Endothelial cell of umbilical vein (primary cell): ENCODE measurements around the gene BCS1L. TPM values are rescaled to one million over a fixed set of nuclear protein-coding genes. Genes with fewer than 3 reads are reported as not detected.

Experiments used
- BruUV-seq: library from RNA; stranded (reverse); fragments of 400-500 nt; replicated peaks from 2 replicates; lab custom pipeline; 2021; lab: Mats Ljungman, UMichigan
- CTCF ChIA-PET: fragments of 300-600, 350-600 bp; sonication (Branson Sonifier 250); formaldehyde crosslinking; loops from one replicate; lab custom pipeline; 2021; ENCODE audit warnings: antibody characterized with exemption, inconsistent platforms; lab: Charles Lee
- POLR2A ChIA-PET: fragments of 300-600, 350-600 bp; sonication (Branson Sonifier 250); formaldehyde crosslinking; loops from one replicate; lab custom pipeline; 2021; ENCODE audit warnings: antibody characterized with exemption, inconsistent platforms; lab: Charles Lee
- DNase-seq: peaks from one replicate; pipeline ENCODE4 v3.0.0-alpha.2; 2011; ENCODE audit warnings: low read depth, low spot score
- FAIRE-seq: peaks from 2 replicates; lab custom pipeline; 2011; peaks lifted over from hg19 to GRCh38; lab: Jason Lieb, UNC
- H2AFZ ChIP-seq: 2 replicates; pipeline ENCODE4 v1.6.0; 2012; ENCODE audit warnings: low read depth, low read length, control low read depth, inconsistent platforms
- H3K27ac ChIP-seq: 2 replicates; pipeline ENCODE4 v1.5.1; 2011; ENCODE audit warnings: low read depth, mild to moderate bottlenecking, control low read depth, low read length, moderate library complexity; ENCODE audit not compliant: insufficient read depth
- H3K27me3 ChIP-seq, 2 experiments: 2 replicates each; pipeline versions ENCODE4 v1.6.0 to v1.6.1; 2011; ENCODE audit warnings: low read length in 2 of 2, mixed read lengths in 1 of 2; ENCODE audit not compliant: control insufficient read depth in 2 of 2, insufficient read depth in 2 of 2
- H3K36me3 ChIP-seq, 2 experiments: 2 replicates in 1 of 2; 3 replicates in 1 of 2; pipeline ENCODE4 v1.5.1; 2011; ENCODE audit warnings: low read length in 2 of 2, mild to moderate bottlenecking in 1 of 2, moderate library complexity in 1 of 2; ENCODE audit not compliant: control insufficient read depth in 2 of 2, insufficient read depth in 2 of 2; ENCODE audit errors: extremely low read depth in 1 of 2
- H3K4me1 ChIP-seq: 3 replicates; pipeline ENCODE4 v1.5.1; 2011; ENCODE audit warnings: mild to moderate bottlenecking, low read length; ENCODE audit not compliant: control insufficient read depth, insufficient read depth; ENCODE audit errors: extremely low read depth
- H3K4me2 ChIP-seq: 2 replicates; pipeline ENCODE4 v1.6.1; 2011; ENCODE audit warnings: low read length, control low read depth, mixed read lengths; ENCODE audit not compliant: insufficient read depth
- H3K4me3 ChIP-seq, 3 experiments: fragments of 200-600 bp in 1 of 3; sonication (generic), shearing (Covaris generic) in 1 of 3; replicated peaks in 1 of 3; 2 replicates each; pipeline ENCODE4 v1.5.1; 2011 to 2016; ENCODE audit warnings: control low read depth in 3 of 3, low read length in 3 of 3, mild to moderate bottlenecking in 2 of 3, inconsistent platforms in 1 of 3, low read depth in 1 of 3, moderate library complexity in 1 of 3; ENCODE audit not compliant: insufficient read depth in 1 of 3
- H3K79me2 ChIP-seq: 2 replicates; pipeline ENCODE4 v1.6.0; 2012; ENCODE audit warnings: low read length, inconsistent platforms; ENCODE audit not compliant: control insufficient read depth, insufficient read depth
- H3K9ac ChIP-seq: replicated peaks from 2 replicates; pipeline ENCODE3; 2011; ENCODE audit warnings: low read length, control low read depth; ENCODE audit not compliant: insufficient read depth; ENCODE audit errors: extremely low read depth
- H3K9me1 ChIP-seq: replicated peaks from 3 replicates; pipeline ENCODE4 v1.6.0; 2011; ENCODE audit warnings: mild to moderate bottlenecking, low read length; ENCODE audit not compliant: control insufficient read depth, insufficient read depth; ENCODE audit errors: extremely low read depth
- H3K9me3 ChIP-seq: replicated peaks from 2 replicates; pipeline ENCODE4 v1.5.1; 2012; ENCODE audit warnings: low read length, inconsistent platforms; ENCODE audit not compliant: control insufficient read depth, insufficient read depth
- H4K20me1 ChIP-seq: replicated peaks from 2 replicates; pipeline ENCODE3; 2011; ENCODE audit warnings: mild to moderate bottlenecking, low read length; ENCODE audit not compliant: control insufficient read depth, insufficient read depth; ENCODE audit errors: extremely low read depth
- CTCF ChIP-seq, 2 donors: IDR thresholded peaks; 1 replicate in 1 of 2; 2 replicates in 1 of 2; pipeline ENCODE4 v1.5.1; 2011; ENCODE audit warnings: low read length in 2 of 2, mild to moderate bottlenecking in 2 of 2, moderate library complexity in 2 of 2, control low read depth in 1 of 2, inconsistent platforms in 1 of 2, low read depth in 1 of 2; ENCODE audit not compliant: insufficient read depth in 1 of 2; ENCODE audit errors: extremely low read depth in 1 of 2
- EZH2 ChIP-seq: IDR thresholded peaks from 2 replicates; pipeline ENCODE4 v1.6.1; 2012; ENCODE audit warnings: borderline replicate concordance, low read depth, mild to moderate bottlenecking, moderate library complexity, low read length, inconsistent platforms; ENCODE audit not compliant: severe bottlenecking
- FOS ChIP-seq: IDR thresholded peaks from 2 replicates; pipeline ENCODE4 v1.6.1; 2011; ENCODE audit warnings: mild to moderate bottlenecking, low read length, moderate library complexity, borderline replicate concordance; ENCODE audit not compliant: insufficient read depth
- GATA2 ChIP-seq: IDR thresholded peaks from 2 replicates; pipeline ENCODE4 v1.7.0; 2011; ENCODE audit warnings: low read depth, mild to moderate bottlenecking, moderate library complexity, mixed read lengths, low read length; ENCODE audit not compliant: insufficient read length, insufficient read depth
- JUN ChIP-seq: IDR thresholded peaks from 2 replicates; pipeline ENCODE4 v1.6.1; 2011; ENCODE audit warnings: borderline replicate concordance, low read depth; ENCODE audit not compliant: insufficient read length, insufficient read depth
- MAX ChIP-seq: IDR thresholded peaks from 2 replicates; pipeline ENCODE4 v1.6.1; 2011; ENCODE audit not compliant: insufficient read depth, insufficient read length
- MYC ChIP-seq: IDR thresholded peaks from one replicate; pipeline ENCODE4 v1.6.1; 2011; ENCODE audit warnings: mild to moderate bottlenecking, low read depth, low read length
- POLR2A ChIP-seq: IDR thresholded peaks from 2 replicates; pipeline ENCODE4 v1.6.1; 2012; ENCODE audit warnings: low read depth, mild to moderate bottlenecking, control low read depth, low read length
- POLR2AphosphoS5 ChIP-seq: IDR thresholded peaks from 2 replicates; pipeline ENCODE4 v1.6.1; 2012; ENCODE audit warnings: low read depth, mild to moderate bottlenecking, control low read depth, low read length, moderate library complexity; ENCODE audit not compliant: insufficient read depth
- dilution Hi-C: fragments of 300-500 bp; cut with MboI; formaldehyde crosslinking; loops from one replicate; pipeline ENCODE4 v1.15.0; 2019; ENCODE audit warnings: low sequenced_read_pairs; ENCODE audit not compliant: extremely low pct_ligation_motif_present
- intact Hi-C: fragments of 100-400 bp; cut with micrococcal nuclease; formaldehyde crosslinking; loops from one replicate; pipeline ENCODE4 v1.10.0; 2022
- polyA plus RNA-seq, 4 experiments: library from polyadenylated mRNA; depleted of rRNA in 3 of 4; stranded (reverse) in 3 of 4; unstranded in 1 of 4; fragments of >200 nt; gene quantifications; 2 replicates each; pipeline versions ENCODE4 v1.2.1 to v1.2.3, GENCODE V29; 2011 to 2012; ENCODE audit warnings: missing spikeins in 1 of 4
- total RNA-seq: library from RNA; stranded (reverse); gene quantifications from 2 replicates; pipeline ENCODE4 v1.2.3, GENCODE V29; 2021

Gene BCS1L
- total and polyA plus RNA-seq, 2 donors (not counting 3 experiments of a cell fraction or from before 2014, with no cell fraction given): 57.4 to 70.3 TPM

GRCh38 chr2:218662827-218663226 lies 3.3 kb downstream of the BCS1L start:
- FAIRE-seq: no peak
- Histone ChIP-seq H3K4me3 (no peak overlapping the region), H3K9me1 (no peaks in the 10 kb centered on the region), H2AFZ (no peak overlapping the region), H3K9me3 (no peaks in the 10 kb centered on the region), H3K36me3 (peaks cover 32 to 38% of the 10 kb centered on the region in 2 experiments), H3K4me2 (no peak overlapping the region), H3K4me1 (peaks cover 9% of the 10 kb centered on the region), H3K27me3 (no peaks in the 10 kb centered on the region), H3K9ac (no peak overlapping the region), H3K27ac (no peak overlapping the region), H3K79me2 (peaks cover 23% of the 10 kb centered on the region), H4K20me1 (no peaks in the 10 kb centered on the region)
- POLR2A ChIA-PET: no interaction called here
- TF ChIP-seq MYC (no peak), POLR2AphosphoS5 (no peak), EZH2 (no peak), POLR2A (no peak), JUN (no peak), GATA2 (no peak), FOS (no peak), MAX (no peak), CTCF (IDR thresholded peaks at IDR 0.05; ENCODE audit: extremely low read depth in 1 of 2, insufficient read depth in 1 of 2, low read depth in 1 of 2, low read length in 2 of 2) (no peak)
- no TSS peak for BruUV-seq
- DNase-seq: no peak
- intact Hi-C loops: no loop called here
- dilution Hi-C loops: no loop called here
- CTCF ChIA-PET: no interaction called here
